Activated CD4-positive, alpha-beta memory T cell treated with anti-CD3 and anti-CD28 coated beads for 36 hours (primary cell): ENCODE data around the gene C11orf86. TPM values are rescaled to one million over a fixed set of nuclear protein-coding genes. Genes with fewer than 3 reads are reported as not detected.
"Not testable (repeated sequence)": the region's sequence is repeated elsewhere in the genome, so short reads cannot be mapped to it uniquely, and the experiment has no call there.

Source experiments
- CTCF ChIA-PET: fragments of 350-600 bp; sonication (Branson Sonifier 250); formaldehyde crosslinking; loops from one replicate; lab custom pipeline; 2021; ENCODE audit warnings: antibody characterized with exemption, inconsistent platforms; lab: Charles Lee
- POLR2A ChIA-PET: fragments of 350-600 bp; sonication (Branson Sonifier 250); formaldehyde crosslinking; loops from one replicate; lab custom pipeline; 2021; ENCODE audit warnings: antibody characterized with exemption; lab: Charles Lee
- DNase-seq: peaks from one replicate; pipeline ENCODE4 v3.0.0-alpha.2; 2020
- H3K27ac Mint-ChIP-seq: one replicate; pipeline ENCODE4 v1.8.0; 2021; ENCODE audit warnings: mixed read lengths
- H3K27me3 Mint-ChIP-seq: one replicate; pipeline ENCODE4 v1.8.0; 2021; ENCODE audit warnings: mixed read lengths
- H3K36me3 Mint-ChIP-seq: one replicate; pipeline ENCODE4 v1.8.0; 2021; ENCODE audit warnings: mixed read lengths
- H3K4me1 Mint-ChIP-seq: one replicate; pipeline ENCODE4 v1.8.0; 2021; ENCODE audit warnings: low read depth, mixed read lengths
- H3K4me3 Mint-ChIP-seq: one replicate; pipeline ENCODE4 v1.8.0; 2021; ENCODE audit warnings: mild to moderate bottlenecking, mixed read lengths
- H3K9me3 Mint-ChIP-seq: one replicate; pipeline ENCODE4 v1.8.0; 2021; ENCODE audit warnings: mixed read lengths
- intact Hi-C: fragments of 100-400 bp; cut with micrococcal nuclease; formaldehyde crosslinking; loops from one replicate; pipeline ENCODE4 v1.15.1; 2023
- total RNA-seq, 2 experiments: library from RNA; stranded (reverse); gene quantifications; one replicate each; pipeline ENCODE4 v1.2.3, GENCODE V29; 2021

C11orf86 gene
- total RNA-seq, 2 experiments from 2014 or later: not detected

- Mint-ChIP-seq H3K4me1 (peaks cover 4% of the 10 kb centered on the region), H3K27me3 (peaks cover 4% of the 10 kb centered on the region), H3K4me3 (no peak overlapping the region), H3K9me3 (peaks cover 18% of the 10 kb centered on the region), H3K36me3 (peaks cover 4% of the 10 kb centered on the region), H3K27ac (no peak overlapping the region)
- POLR2A ChIA-PET: interaction anchor here (0.6 kb wide), 1 partner anchor 162 kb away, joined by 3 read pairs; no protein-coding TSS in a partner anchor
- peak; percentile 48 for DNase-seq
- intact Hi-C loops: no loop called here
- CTCF ChIA-PET: no interaction called here
Measured at GRCh38 chr11:66981976-66982578, 7.0 kb downstream of the C11orf86 start.

- Mint-ChIP-seq H3K9me3 (peaks cover 11% of the 10 kb centered on the region), H3K27me3 (peaks cover 4% of the 10 kb centered on the region), H3K36me3 (peaks cover 4% of the 10 kb centered on the region), H3K27ac (no peak overlapping the region), H3K4me3 (no peak overlapping the region), H3K4me1 (peaks cover 4% of the 10 kb centered on the region)
- intact Hi-C loops: no loop called here
- DNase-seq: no peak
- CTCF ChIA-PET: no interaction called here
- POLR2A ChIA-PET: no interaction called here
Measured at GRCh38 chr11:66983275-66983924, 8.3 kb downstream of the C11orf86 start.

- Mint-ChIP-seq H3K4me1 (peaks cover 4% of the 10 kb centered on the region), H3K27ac (no peak overlapping the region), H3K27me3 (peaks cover 4% of the 10 kb centered on the region), H3K36me3 (no peaks in the 10 kb centered on the region), H3K4me3 (no peak overlapping the region), H3K9me3 (no peaks in the 10 kb centered on the region)
- ChIA-PET CTCF (no interaction called here), POLR2A (no interaction called here)
- DNase-seq: no peak
- intact Hi-C loops: no loop called here
Measured at GRCh38 chr11:66985508-66986177, 10.5 kb downstream of the C11orf86 start.

- ChIA-PET CTCF (no interaction called here), POLR2A (no interaction called here)
- intact Hi-C loops: no loop called here
- Mint-ChIP-seq H3K4me3 (no peak overlapping the region), H3K4me1 (peaks cover 4% of the 10 kb centered on the region), H3K9me3 (no peaks in the 10 kb centered on the region), H3K27ac (no peak overlapping the region), H3K36me3 (no peaks in the 10 kb centered on the region), H3K27me3 (peaks cover 4% of the 10 kb centered on the region)
- no peak for DNase-seq
Measured at GRCh38 chr11:66986178-66986545, 11.1 kb downstream of the C11orf86 start.

DNA sequence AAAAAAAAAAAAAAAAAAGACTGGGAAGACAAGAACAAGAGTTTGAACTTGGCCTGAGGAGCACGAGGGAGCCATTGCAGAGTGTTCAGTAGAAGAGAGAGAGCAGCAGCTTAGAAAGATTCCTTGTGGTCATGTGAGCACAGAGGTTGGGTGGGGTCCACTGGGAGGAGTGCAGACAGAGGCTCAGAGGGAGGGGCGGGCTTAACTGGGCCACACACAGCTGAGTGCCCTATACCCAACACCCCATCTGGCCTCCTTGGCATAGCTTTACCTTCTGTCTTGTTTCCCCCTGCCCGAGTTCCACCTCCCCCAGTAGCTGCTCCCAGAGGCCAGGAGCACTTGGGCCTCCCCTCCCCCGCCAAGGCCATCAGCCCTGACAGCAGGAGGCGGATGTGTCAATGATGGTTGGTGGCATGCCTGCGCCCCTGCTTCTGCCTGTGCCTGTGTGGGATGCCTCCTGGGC lies 12.1 kb downstream of the C11orf86 start:
- CTCF ChIA-PET: no interaction called here
- DNase-seq: no peak
- no peaks in the 10 kb centered on the region for H3K9me3 Mint-ChIP-seq
- POLR2A ChIA-PET: no interaction called here
- intact Hi-C loops: no loop called here
- peaks cover 1% of the 10 kb centered on the region for H3K4me1 Mint-ChIP-seq
- H3K4me3 Mint-ChIP-seq: no peak overlapping the region
- no peak overlapping the region for H3K27ac Mint-ChIP-seq
- no peaks in the 10 kb centered on the region for H3K36me3 Mint-ChIP-seq
- H3K27me3 Mint-ChIP-seq: peaks cover 6% of the 10 kb centered on the region

- no peak overlapping the region for H3K27ac Mint-ChIP-seq
- H3K27me3 Mint-ChIP-seq: peaks cover 4% of the 10 kb centered on the region
- H3K36me3 Mint-ChIP-seq: no peaks in the 10 kb centered on the region
- POLR2A ChIA-PET: no interaction called here
- no peak overlapping the region for H3K4me3 Mint-ChIP-seq
- CTCF ChIA-PET: no interaction called here
- no peak for DNase-seq
- no peaks in the 10 kb centered on the region for H3K9me3 Mint-ChIP-seq
- intact Hi-C loops: no loop called here
- H3K4me1 Mint-ChIP-seq: no peaks in the 10 kb centered on the region
Measured at GRCh38 chr11:66987924-66988637, 13.0 kb downstream of the C11orf86 start.

- H3K27me3 Mint-ChIP-seq, H3K4me3 Mint-ChIP-seq, H3K36me3 Mint-ChIP-seq, DNase-seq, POLR2A ChIA-PET, H3K9me3 Mint-ChIP-seq, H3K4me1 Mint-ChIP-seq, H3K27ac Mint-ChIP-seq, CTCF ChIA-PET, intact Hi-C loops: not testable (repeated sequence)
Measured at GRCh38 chr11:66988741-66989140, 13.6 kb downstream of the C11orf86 start.

GRCh38 chr11:66989360-66989759 lies 14.3 kb downstream of the C11orf86 start:
- CTCF ChIA-PET, DNase-seq, H3K9me3 Mint-ChIP-seq, POLR2A ChIA-PET, H3K4me3 Mint-ChIP-seq, H3K36me3 Mint-ChIP-seq, H3K27me3 Mint-ChIP-seq, H3K27ac Mint-ChIP-seq, intact Hi-C loops, H3K4me1 Mint-ChIP-seq: not testable (repeated sequence)

DNA sequence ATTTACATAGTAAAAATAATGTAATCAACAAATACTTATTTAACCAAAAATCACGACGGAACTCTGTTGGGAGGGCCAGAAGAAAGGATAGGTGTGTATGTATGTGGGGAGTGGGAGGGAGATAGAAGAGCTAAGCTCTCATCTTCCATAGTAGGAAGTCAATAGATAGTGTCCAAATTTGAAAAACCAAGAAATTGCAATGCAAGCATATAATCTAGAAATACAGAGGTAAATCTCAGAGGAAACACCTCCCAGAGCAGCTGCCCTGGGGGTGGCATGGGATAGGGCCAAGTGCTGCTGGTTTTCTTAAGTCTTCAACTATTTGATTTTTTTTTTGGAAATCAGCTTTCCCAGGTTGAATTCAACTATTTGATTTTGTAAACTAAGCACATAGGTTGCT lies 16.9 kb downstream of the C11orf86 start:
- Mint-ChIP-seq H3K27ac (no peak overlapping the region), H3K4me3 (no peak overlapping the region), H3K4me1 (no peaks in the 10 kb centered on the region), H3K9me3 (no peaks in the 10 kb centered on the region), H3K27me3 (peaks cover 8% of the 10 kb centered on the region), H3K36me3 (no peaks in the 10 kb centered on the region)
- DNase-seq: no peak
- ChIA-PET CTCF (interaction anchor here (1.3 kb wide), 1 partner anchor 16 kb away, joined by 3 read pairs; no protein-coding TSS in a partner anchor), POLR2A (no interaction called here)
- intact Hi-C loops: no loop called here

DNA sequence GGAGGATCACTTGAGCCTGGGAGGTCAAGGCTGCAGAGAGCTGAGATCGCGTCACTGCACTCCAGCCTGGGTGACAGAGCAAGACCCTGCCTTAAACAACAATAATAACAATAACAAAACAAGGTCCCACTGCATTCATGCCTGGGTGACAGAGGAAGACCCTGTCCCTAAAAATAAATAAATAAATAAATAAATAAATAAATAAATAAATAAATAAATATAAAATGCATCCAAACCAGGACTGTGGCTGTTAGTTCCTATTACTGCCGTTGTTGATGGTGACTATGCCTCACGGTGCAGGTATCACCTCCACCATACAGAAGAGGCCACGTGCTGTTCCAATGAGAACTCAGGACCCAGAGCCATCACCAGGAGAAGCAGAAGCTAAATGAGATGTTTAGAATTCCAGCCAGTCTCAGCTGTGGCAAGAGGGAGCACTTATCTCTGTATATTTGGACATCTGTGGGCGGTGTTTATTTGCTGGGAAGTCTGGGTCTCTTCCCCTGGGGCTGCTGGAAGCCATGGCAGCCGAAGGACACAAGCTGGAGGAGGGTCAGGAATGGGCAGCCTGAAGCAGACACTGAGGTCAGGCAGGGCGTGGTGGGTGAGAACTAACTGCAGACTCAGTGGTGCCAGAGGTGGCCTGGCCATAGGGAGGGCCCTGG lies 21.6 kb downstream of the C11orf86 start:
- Mint-ChIP-seq H3K4me1 (no peaks in the 10 kb centered on the region), H3K4me3 (no peak overlapping the region), H3K27me3 (peaks cover 12% of the 10 kb centered on the region), H3K9me3 (no peaks in the 10 kb centered on the region), H3K36me3 (no peaks in the 10 kb centered on the region), H3K27ac (no peak overlapping the region)
- CTCF ChIA-PET: no interaction called here
- intact Hi-C loops: no loop called here
- POLR2A ChIA-PET: no interaction called here
- no peak for DNase-seq

- POLR2A ChIA-PET: no interaction called here
Measured at GRCh38 chr11:66999555-66999954, 24.5 kb downstream of the C11orf86 start.

DNA sequence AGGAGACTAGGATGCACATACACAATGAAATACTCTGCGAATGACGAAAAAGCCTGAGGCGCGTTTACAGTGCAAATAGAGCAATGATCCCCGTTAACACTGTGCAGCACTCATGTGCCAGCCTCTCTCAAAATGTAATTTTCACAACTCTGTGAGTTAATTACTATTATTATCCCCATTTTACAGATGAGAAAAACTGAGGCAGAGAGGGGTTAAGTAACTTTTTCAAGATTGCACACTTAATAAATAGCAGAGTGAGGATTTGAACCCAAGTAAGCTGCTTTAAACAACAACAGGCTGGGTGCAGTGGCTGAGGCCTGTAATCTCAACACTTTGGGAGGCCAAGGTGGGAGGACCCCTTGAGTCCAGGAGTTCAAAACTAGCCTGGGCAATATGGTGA lies 26.2 kb downstream of the C11orf86 start:
- Mint-ChIP-seq H3K27ac (no peak overlapping the region), H3K36me3 (no peaks in the 10 kb centered on the region), H3K4me3 (no peak overlapping the region), H3K9me3 (no peaks in the 10 kb centered on the region), H3K27me3 (peaks cover 7% of the 10 kb centered on the region), H3K4me1 (peaks cover 1% of the 10 kb centered on the region)
- DNase-seq: no peak
- intact Hi-C loops: no loop called here
- POLR2A ChIA-PET: no interaction called here
- CTCF ChIA-PET: no interaction called here

More at GRCh38 chr11:66999555-66999954, 24.5 kb downstream of the C11orf86 start:
- H3K9me3 Mint-ChIP-seq: no peaks in the 10 kb centered on the region
- CTCF ChIA-PET: no interaction called here
- DNase-seq: no peak
- no peak overlapping the region for H3K27ac Mint-ChIP-seq
- H3K4me1 Mint-ChIP-seq: no peaks in the 10 kb centered on the region
- no peak overlapping the region for H3K4me3 Mint-ChIP-seq
- H3K36me3 Mint-ChIP-seq: no peaks in the 10 kb centered on the region
- peaks cover 7% of the 10 kb centered on the region for H3K27me3 Mint-ChIP-seq
- intact Hi-C loops: no loop called here
